ENCODE measurements around the gene CLEC4M.

Gene CLEC4M

GRCh38 chr19:7766535-7766934 is 3.5 kb downstream of the CLEC4M start:
- ChIA-PET CTCF (interaction anchor here (1.4 kb wide), 1 partner anchor 10 kb away, joined by 3 read pairs; no protein-coding TSS in a partner anchor), POLR2A (no interaction called here)
- TF ChIP-seq, protein P1, sequence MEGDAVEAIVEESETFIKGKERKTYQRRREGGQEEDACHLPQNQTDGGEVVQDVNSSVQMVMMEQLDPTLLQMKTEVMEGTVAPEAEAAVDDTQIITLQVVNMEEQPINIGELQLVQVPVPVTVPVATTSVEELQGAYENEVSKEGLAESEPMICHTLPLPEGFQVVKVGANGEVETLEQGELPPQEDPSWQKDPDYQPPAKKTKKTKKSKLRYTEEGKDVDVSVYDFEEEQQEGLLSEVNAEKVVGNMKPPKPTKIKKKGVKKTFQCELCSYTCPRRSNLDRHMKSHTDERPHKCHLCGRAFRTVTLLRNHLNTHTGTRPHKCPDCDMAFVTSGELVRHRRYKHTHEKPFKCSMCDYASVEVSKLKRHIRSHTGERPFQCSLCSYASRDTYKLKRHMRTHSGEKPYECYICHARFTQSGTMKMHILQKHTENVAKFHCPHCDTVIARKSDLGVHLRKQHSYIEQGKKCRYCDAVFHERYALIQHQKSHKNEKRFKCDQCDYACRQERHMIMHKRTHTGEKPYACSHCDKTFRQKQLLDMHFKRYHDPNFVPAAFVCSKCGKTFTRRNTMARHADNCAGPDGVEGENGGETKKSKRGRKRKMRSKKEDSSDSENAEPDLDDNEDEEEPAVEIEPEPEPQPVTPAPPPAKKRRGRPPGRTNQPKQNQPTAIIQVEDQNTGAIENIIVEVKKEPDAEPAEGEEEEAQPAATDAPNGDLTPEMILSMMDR (IDR thresholded peaks at IDR 0.05; ENCODE audit: insufficient read depth, low read length, missing control alignments), result no peak
- no peak for DNase-seq (ENCODE audit: low read depth, low spot score)
- H3K4me3 ChIP-seq (ENCODE audit: low read depth, low read length), result no peak overlapping the region

DNA sequence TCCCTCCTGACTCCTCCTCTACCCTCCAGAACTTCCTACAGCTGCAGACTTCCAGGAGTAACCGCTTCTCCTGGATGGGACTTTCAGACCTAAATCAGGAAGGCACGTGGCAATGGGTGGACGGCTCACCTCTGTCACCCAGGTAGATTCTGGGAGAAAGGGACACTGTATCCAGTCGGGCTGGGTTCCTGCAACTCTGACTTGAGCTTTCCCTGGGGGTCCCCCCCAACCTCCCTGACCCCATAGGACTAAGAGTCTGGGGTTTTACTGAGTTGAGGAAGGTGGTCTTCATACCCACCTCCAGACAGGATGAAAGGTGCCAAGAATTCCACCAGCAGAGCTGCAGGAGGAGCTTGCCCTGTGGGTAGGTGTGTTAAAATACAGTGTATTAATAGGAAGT is 4.4 kb downstream of the CLEC4M start:
- POLR2A ChIA-PET, result no interaction called here
- DNase-seq (ENCODE audit: low read depth, low spot score), result no peak
- CTCF ChIA-PET, result interaction anchor here (0.6 to 1.4 kb wide), 2 partner anchors 9 to 199 kb away, joined by 3 read pairs; no protein-coding TSS in a partner anchor
- H3K4me3 ChIP-seq (ENCODE audit: low read depth, low read length), result no peak overlapping the region
- TF ChIP-seq, protein P1 (IDR thresholded peaks at IDR 0.05; ENCODE audit: insufficient read depth, low read length, missing control alignments), result no peak

DNA sequence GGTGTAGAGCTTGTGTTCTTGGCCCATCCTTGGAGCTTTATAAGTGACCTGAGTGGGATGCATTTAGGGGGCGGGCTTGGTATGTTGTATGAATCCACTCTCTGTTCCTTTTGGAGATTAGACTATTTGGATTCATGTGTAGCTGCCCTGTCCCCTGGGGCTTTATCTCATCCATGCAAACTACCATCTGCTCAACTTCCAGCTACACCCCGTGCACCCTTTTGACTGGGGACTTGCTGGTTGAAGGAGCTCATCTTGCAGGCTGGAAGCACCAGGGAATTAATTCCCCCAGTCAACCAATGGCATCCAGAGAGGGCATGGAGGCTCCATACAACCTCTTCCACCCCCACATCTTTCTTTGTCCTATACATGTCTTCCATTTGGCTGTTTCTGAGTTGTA is 6.1 kb downstream of the CLEC4M start:
- no peak for DNase-seq (ENCODE audit: low read depth, low spot score)

GRCh38 chr19:7771072-7771471 is 8.0 kb downstream of the CLEC4M start:
- POLR2A ChIA-PET, result no interaction called here
- TF ChIP-seq, protein P1 (IDR thresholded peaks at IDR 0.05; ENCODE audit: insufficient read depth, low read length, missing control alignments), result no peak
- CTCF ChIA-PET, result interaction anchor here (1.0 kb wide), 1 partner anchor 29 kb away, joined by 3 read pairs; no protein-coding TSS in a partner anchor
- no peak overlapping the region for H3K4me3 ChIP-seq (ENCODE audit: low read depth, low read length)
- DNase-seq (ENCODE audit: low read depth, low spot score), result no peak

More for the DNA sequence above, 6.1 kb downstream of the CLEC4M start:
- no peak overlapping the region for H3K4me3 ChIP-seq (ENCODE audit: low read depth, low read length)
- ChIA-PET CTCF (interaction anchor here (0.6 kb wide), 1 partner anchor 178 kb away, joined by 3 read pairs; no protein-coding TSS in a partner anchor), POLR2A (no interaction called here)
- TF ChIP-seq, protein P1 (IDR thresholded peaks at IDR 0.05; ENCODE audit: insufficient read depth, low read length, missing control alignments), result no peak

DNA sequence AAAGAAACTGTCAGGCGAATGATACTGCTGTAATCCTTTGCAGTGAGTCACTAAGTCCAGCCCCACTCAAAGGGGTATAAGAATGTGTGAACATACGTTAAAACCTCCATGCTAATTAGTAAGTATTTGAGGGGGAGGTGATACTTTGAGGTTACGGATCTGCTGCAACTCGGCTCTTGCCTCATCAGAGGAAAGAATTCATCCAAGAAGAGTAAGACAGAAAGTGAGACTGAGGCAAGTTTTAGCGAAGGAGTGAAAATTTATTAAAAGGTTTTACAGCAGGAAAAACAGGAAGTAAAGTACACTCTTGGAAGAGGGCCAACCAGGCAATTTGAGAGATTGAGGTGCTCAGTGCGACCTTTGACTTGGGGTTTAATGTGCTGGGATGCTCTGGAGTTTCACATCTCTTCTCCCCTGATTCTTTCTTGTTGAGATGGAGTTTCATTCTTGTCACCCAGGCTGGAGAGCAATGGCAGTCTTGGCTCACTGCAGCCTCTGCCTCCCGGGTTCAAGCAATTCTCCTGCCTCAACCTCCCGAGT is 9.8 kb downstream of the CLEC4M start:
- no peak overlapping the region for H3K4me3 ChIP-seq (ENCODE audit: low read depth, low read length)
- no peak for DNase-seq (ENCODE audit: low read depth, low spot score)
- ChIA-PET CTCF (no interaction called here), POLR2A (no interaction called here)
- TF ChIP-seq, protein P1 (IDR thresholded peaks at IDR 0.05; ENCODE audit: insufficient read depth, low read length, missing control alignments), result no peak

DNA sequence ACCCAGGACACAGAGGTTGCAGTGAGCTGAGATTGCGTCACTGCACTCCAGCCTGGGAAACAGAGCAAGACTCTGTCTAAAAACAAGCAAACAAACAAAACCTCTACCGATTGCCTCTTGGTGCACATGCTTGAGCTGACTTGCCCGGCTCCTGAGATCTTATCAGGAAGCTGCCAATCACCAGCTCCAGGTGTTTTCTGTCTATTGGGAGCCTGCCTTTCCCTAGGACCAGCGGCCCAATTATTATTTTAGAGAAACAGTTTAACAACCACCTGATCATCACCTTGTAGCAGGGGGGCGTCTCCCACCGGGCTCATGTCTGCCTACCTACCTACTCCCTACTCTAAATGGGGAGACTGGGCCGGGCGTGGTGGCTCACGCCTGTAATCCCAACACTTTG is 10.8 kb downstream of the CLEC4M start:
- H3K4me3 ChIP-seq (ENCODE audit: low read depth, low read length), result no peak overlapping the region
- CTCF ChIA-PET, result no interaction called here
- TF ChIP-seq, protein P1 (IDR thresholded peaks at IDR 0.05; ENCODE audit: insufficient read depth, low read length, missing control alignments), result no peak
- POLR2A ChIA-PET, result no interaction called here
- DNase-seq (ENCODE audit: low read depth, low spot score), result no peak

Measured in AG04449 (cell line).